GM18861 (cell line): ENCODE results near the gene PRDM7.
"Not testable (repeated sequence)": the region's sequence is repeated elsewhere in the genome, so short reads cannot be mapped to it uniquely, and the experiment has no call there.

Experiments
- ATAC-seq: cut with Tn5 transposase; IDR thresholded peaks from one replicate; pipeline ENCODE4 v1.9.1; 2021; ENCODE audit not compliant: unreplicated experiment

The PRDM7 gene

GRCh38 chr16:90015586-90016338, 61.4 kb downstream of the PRDM7 start:
- no peak for ATAC-seq

- ATAC-seq, result no peak
These were observed 64.0 kb downstream of the PRDM7 start for GRCh38 chr16:90012991-90013745.

DNA sequence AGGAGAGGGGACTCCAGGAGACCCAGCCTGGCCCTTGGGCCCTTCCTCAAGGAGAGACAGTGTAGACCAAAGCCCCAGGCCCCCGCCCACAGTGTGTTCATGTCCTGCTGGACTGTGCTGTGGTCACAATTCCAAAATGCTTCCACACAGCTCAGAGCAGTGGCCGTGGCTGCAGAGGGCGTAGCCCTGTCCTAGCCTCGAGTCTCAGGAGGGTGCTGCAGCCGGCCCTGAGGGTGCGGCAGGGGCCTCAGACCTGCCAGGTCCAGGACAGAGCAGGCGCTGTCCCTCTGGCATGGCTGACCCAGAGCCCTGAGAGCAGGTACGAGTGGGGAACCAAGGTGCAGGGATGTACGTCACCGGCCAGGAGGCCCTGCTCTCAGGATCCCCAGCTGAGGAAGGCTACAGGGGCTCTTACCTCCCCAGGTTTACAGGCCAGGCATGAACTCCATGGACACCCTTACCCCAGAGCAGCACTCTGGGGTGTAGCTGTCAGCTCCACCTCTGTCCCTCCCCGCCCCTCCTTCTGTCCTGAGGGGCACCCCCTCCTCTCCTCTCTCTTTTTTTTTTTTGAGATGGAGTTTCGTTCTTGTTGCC, 65.1 kb downstream of the PRDM7 start:
- no peak for ATAC-seq

GRCh38 chr16:90011508-90011819, 65.7 kb downstream of the PRDM7 start:
- no peak for ATAC-seq

DNA sequence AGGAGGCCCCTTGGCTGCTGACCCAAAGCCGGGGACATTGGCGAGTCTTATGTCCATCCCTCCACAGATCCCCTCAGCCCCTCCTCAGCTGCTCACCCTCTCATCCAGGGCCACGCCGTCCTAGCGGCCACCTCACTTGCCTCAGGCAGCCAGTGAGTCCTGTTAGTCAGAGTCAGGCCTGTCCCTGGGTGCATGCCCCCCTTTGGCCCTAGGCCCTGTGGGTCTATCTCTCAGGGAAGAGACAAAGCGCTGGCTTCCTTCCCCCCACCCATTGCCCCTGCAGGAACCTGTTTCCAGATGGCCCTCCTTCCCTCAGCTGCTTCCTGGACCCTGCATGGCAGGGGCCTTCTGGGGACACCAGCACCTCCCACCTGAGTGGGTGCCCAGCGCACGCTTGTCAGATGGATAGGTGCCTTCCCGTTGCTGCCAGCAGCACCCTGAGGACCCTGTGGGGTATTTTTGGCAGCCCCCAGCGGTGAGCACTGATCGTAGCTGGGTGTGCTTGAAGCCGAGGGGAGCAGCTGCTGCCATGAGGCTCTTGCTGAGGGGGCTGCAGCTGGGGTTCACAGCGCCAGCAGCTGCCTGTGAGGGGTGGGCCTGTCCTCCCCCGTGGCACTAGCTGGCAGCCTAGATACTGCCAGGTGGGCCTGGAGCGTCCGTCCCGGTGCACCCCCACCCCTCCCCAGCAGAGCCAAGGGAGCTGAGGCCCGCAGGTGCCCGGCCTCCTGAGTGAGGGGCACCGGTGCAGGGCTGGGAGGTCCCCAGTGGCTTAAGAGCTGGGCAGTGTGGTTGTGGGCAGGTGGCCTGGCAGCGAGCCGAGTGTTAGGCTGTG, 66.2 kb downstream of the PRDM7 start:
- no peak for ATAC-seq

GRCh38 chr16:90009172-90009899, 67.8 kb downstream of the PRDM7 start:
- ATAC-seq, result no peak

GRCh38 chr16:90008708-90009145, 68.4 kb downstream of the PRDM7 start:
- ATAC-seq, result peak; percentile 58

- not testable (repeated sequence) for ATAC-seq
These were observed 69.4 kb downstream of the PRDM7 start for GRCh38 chr16:90007635-90008234.

- ATAC-seq, result no peak
These were observed 70.1 kb downstream of the PRDM7 start for GRCh38 chr16:90007015-90007414.
